BLaER1 treated with 17β-estradiol and CSF1 and Interleukin-3, amounts not matched to agents 10 nM and 100 nM (cell line): Measurements from ENCODE around the gene CLCN6.
A peak's percentile ranks its signal among the peaks of the same experiment; 100 is the strongest.

Experiments
- H3K27ac ChIP-seq, 11 experiments: shearing (Covaris generic); formaldehyde crosslinking; 2 replicates each; pipeline ENCODE4 v1.8.1; 2022
- H3K27me3 ChIP-seq, 11 experiments: shearing (Covaris generic); formaldehyde crosslinking; 2 replicates each; pipeline ENCODE4 v1.8.1; 2022
- H3K36me3 ChIP-seq, 11 experiments: shearing (Covaris generic); formaldehyde crosslinking; 2 replicates each; pipeline ENCODE4 v1.8.1; 2022
- H3K4me1 ChIP-seq, 10 experiments: shearing (Covaris generic); formaldehyde crosslinking; 2 replicates each; pipeline ENCODE4 v1.8.1; 2022
- H3K4me2 ChIP-seq, 11 experiments: shearing (Covaris generic); formaldehyde crosslinking; 2 replicates each; pipeline ENCODE4 v1.8.1; 2022
- H3K4me3 ChIP-seq, 10 experiments: shearing (Covaris generic); formaldehyde crosslinking; 2 replicates each; pipeline ENCODE4 v1.8.1; 2022
- H3K9ac ChIP-seq, 11 experiments: shearing (Covaris generic); formaldehyde crosslinking; 2 replicates each; pipeline ENCODE4 v1.8.1; 2022
- H3K9me3 ChIP-seq, 11 experiments: shearing (Covaris generic); formaldehyde crosslinking; replicated peaks in 1 of 11; 2 replicates each; pipeline ENCODE4 v1.8.1; 2022
- H4K20me1 ChIP-seq, 11 experiments: shearing (Covaris generic); formaldehyde crosslinking; 2 replicates each; pipeline ENCODE4 v1.8.1; 2022
- Cebpa-rat ChIP-seq, 11 experiments: shearing (Covaris generic); IDR thresholded peaks; 2 replicates each; pipeline ENCODE4 v1.8.1; 2022

The CLCN6 gene

DNA sequence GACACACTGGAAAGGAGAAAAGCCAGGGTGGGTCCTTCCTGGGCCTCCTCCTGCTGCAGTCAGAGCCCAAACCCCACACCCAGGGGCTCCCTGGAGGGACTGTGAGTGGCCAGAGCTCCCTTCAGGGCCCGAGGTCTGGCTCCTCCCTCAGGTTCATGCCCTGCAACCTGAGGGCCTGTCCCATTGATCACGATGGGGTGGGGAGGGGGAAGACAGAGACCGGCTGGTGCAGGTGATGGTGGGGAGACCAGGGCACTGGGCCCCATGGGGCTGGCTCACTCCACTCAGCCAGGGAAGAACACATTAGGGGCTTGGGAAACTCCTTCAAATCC is 82.9 kb downstream of the CLCN6 start:
- TF ChIP-seq Cebpa-rat (IDR thresholded peaks at IDR 0.05) = no peak
- H3K9ac ChIP-seq = no peak overlapping the region

DNA sequence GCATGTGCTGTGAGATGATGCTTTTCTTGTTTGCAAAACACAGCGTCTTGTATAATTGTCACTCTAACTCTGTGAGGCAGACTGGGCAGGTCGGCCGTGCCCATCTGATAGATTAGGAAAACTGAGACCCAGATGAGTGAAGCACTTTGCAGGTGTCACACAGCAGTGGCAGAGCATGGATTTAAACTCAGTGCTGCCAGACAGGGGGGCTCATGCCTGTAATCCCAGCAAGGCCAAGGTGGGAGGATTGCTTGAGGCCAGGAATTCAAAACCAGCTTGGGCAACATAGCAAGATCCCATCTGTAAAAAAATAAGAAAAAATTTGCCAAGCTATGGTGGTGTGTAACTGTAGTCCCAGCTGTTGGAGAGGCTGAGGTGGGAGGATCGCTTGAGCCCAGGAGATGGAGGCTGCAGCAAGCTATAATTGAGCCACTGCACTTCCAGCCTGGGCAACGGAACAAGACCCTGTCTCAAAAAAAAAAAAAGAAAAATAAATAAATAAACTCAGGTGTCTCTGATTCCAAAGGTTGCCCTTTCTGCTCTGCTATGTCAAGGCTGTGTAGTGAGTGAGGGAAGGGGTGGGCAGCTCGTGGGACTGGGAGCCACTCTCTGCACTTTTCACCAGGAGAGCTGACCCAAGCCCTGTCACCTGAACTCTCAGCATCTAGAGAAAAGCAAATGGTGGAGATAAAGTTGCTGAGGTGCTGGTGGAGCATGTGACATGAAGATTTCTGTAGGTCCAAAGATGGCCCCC is 85.6 kb downstream of the CLCN6 start:
- peak overlapping the region in 5 of 11 experiments; percentile 32 to 71 (median 63); a peak in 6 of 22 replicates for H3K4me2 ChIP-seq
- H3K9ac ChIP-seq = no peak overlapping the region
- no peaks in the 10 kb centered on the region for H3K27me3 ChIP-seq
- no peaks in the 10 kb centered on the region for H3K36me3 ChIP-seq
- peaks cover 8 to 28% (median 20%) of the 10 kb centered on the region in 10 experiments for H3K4me1 ChIP-seq
- no peak overlapping the region for H3K4me3 ChIP-seq
- TF ChIP-seq Cebpa-rat (IDR thresholded peaks at IDR 0.05) = no peak
- no peaks in the 10 kb centered on the region for H3K9me3 ChIP-seq
- no peak overlapping the region for H3K27ac ChIP-seq
- no peaks in the 10 kb centered on the region; a peak in 1 of 22 replicates for H4K20me1 ChIP-seq

More for the DNA sequence above, 82.9 kb downstream of the CLCN6 start:
- H3K9me3 ChIP-seq = no peaks in the 10 kb centered on the region
- no peak overlapping the region for H3K4me3 ChIP-seq
- no peak overlapping the region for H3K27ac ChIP-seq
- H3K4me1 ChIP-seq = peaks cover 7 to 28% (median 19%) of the 10 kb centered on the region in 10 experiments
- no peak overlapping the region for H3K4me2 ChIP-seq
- H3K27me3 ChIP-seq = no peaks in the 10 kb centered on the region
- no peaks in the 10 kb centered on the region; a peak in 1 of 22 replicates for H4K20me1 ChIP-seq
- H3K36me3 ChIP-seq = no peaks in the 10 kb centered on the region
